GM21360 (cell line): ENCODE results near the gene TMEM181.
"Not testable (repeated sequence)": the region's sequence is repeated elsewhere in the genome, so short reads cannot be mapped to it uniquely, and the experiment has no call there.

Experiments
- ATAC-seq: cut with Tn5 transposase; IDR thresholded peaks from one replicate; pipeline ENCODE4 v1.9.1; 2021; ENCODE audit warnings: mild to moderate bottlenecking, moderate library complexity; ENCODE audit not compliant: unreplicated experiment

Gene TMEM181

GRCh38 chr6:158633127-158633526 lies 73.2 kb downstream of the TMEM181 start:
- ATAC-seq: no peak

DNA sequence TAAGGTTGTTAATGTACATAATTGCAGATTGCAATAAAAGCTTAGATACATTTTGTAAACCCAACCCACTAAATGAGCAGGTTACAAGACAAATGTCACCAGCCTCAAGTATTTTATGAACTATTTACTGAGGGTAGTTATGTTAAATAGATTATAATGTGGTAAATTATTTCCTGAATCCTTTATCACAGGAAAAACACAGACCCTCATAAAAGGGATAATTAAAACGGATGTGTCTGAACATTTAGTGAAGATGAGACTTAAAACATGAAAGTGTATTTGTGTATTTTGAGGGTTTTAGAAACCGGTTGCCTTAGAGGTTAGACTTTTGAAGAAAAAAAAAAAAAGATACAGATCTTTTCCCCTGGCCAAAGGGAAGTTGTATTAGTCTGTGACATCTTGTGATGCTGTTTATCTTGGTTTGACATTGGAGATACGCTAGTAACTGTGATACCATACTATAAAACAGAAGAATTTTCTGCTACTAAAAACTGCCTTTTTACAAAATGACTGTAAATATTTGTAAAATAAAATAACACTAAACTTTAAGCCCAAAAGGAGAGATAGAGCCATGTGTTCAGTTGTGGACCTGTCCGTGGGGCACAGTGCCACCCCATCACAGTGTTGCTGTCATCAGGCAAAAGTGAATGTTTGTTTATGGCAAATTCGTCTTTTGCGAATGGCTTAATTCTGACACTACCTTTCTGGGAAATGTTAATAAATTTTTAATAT lies 75.0 kb downstream of the TMEM181 start:
- ATAC-seq: no peak

DNA sequence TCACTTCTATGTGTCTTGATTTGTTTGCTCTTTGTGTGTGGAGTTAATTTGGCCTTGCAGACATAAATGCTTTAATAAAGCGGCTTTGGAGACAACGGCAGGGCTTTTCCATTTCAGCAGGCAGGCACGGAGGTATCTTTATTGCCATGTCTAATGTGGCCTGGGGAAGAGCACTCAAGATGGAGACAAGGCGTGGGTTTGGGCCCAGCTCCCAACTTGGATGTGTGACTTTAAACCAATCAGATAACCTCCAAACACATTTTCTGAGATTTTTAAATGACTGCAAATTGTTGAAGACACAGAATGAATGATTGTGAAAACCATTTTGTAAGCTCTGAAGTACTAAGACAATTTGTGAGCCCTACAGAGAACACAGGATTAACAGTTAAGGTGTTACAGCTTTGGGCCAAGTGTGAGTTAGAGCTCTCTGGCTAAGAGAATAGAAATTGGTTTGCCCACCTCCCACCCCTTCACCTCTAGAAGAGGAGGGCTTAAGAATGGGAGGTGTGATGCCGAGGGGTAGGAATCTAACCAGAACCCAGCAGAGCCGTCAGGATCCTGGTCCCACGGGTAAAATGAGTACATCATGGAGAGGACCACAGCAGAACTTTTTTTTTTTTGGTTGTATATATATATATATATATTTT lies 75.7 kb downstream of the TMEM181 start:
- ATAC-seq: no peak

- no peak for ATAC-seq
Measured at GRCh38 chr6:158636778-158637177, 76.9 kb downstream of the TMEM181 start.

DNA sequence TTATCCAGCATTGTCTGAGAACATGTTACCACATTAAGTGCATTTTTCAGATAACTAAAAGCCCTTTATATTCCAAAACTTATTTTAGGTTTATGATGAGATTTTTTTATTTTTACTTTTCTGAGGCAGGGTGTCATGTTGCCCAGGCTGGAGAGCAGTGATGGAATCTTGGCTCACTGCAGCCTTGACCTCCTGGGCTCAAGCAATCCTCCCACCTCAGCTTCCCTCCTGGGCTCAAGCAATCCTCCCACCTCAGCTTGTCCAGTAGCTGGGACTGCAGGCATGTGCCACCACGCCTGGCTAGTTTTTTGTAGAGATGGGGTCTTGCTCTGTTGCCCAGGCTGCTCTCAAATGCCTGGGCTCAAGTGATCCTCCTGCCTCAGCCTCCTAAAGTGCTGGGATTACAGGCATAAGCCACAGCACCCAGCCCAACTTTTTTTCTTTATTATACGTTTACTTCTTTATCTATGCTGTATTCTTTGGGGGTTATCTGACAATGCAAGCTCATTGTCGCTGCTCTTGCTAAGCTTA lies 78.5 kb downstream of the TMEM181 start:
- ATAC-seq: no peak

- no peak for ATAC-seq
Measured at GRCh38 chr6:158639056-158639455, 79.2 kb downstream of the TMEM181 start.

DNA sequence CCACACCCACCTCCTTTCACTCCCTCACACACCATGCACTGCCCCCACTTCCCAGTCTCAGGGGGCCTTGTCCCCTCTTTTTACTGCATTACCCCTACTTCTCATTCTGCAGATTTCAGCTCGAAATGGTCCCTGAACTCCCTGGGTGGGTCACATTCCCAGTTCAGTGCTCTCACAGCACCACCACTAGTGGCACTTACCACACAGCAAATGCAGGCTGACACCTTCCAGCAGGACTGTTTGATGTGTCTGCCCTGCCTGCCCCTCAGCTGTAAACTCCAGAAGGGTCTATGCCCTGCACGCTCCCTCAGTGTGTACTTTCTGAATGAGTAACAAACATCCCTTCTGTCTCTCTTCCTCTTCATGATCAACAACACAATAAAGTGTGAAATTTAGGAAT lies 80.6 kb downstream of the TMEM181 start:
- no peak for ATAC-seq

- ATAC-seq: no peak
Measured at GRCh38 chr6:158642097-158642601, 82.3 kb downstream of the TMEM181 start.

DNA sequence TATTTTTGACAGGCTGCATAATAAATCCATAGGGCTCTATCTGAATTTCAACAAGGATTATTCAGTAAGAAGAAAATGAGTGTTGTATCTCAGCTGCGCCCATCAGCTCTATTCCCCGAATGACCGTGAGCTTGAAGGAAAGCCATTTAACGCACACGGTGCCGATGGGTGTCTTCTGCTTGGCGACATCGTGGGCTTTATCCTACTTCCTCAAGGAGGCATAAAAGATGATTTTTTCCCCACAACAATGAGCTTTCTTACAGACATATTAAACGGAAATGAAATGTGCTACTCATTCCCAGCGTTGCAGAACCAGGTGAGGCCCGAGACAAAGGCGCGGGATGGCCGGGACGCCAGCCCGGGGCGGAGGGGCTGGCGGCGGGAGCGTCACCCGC lies 83.9 kb downstream of the TMEM181 start:
- ATAC-seq: no peak

- peak; percentile 48 for ATAC-seq
Measured at GRCh38 chr6:158644231-158645063, 84.6 kb downstream of the TMEM181 start, which contains the start of gene DYNLT1. TSS of gene DYNLT1 (minus strand) at chr6:158644743. CDS start at chr6:158644708, 35 bp downstream.

GRCh38 chr6:158645064-158646022 lies 85.5 kb downstream of the TMEM181 start:
- no peak for ATAC-seq

DNA sequence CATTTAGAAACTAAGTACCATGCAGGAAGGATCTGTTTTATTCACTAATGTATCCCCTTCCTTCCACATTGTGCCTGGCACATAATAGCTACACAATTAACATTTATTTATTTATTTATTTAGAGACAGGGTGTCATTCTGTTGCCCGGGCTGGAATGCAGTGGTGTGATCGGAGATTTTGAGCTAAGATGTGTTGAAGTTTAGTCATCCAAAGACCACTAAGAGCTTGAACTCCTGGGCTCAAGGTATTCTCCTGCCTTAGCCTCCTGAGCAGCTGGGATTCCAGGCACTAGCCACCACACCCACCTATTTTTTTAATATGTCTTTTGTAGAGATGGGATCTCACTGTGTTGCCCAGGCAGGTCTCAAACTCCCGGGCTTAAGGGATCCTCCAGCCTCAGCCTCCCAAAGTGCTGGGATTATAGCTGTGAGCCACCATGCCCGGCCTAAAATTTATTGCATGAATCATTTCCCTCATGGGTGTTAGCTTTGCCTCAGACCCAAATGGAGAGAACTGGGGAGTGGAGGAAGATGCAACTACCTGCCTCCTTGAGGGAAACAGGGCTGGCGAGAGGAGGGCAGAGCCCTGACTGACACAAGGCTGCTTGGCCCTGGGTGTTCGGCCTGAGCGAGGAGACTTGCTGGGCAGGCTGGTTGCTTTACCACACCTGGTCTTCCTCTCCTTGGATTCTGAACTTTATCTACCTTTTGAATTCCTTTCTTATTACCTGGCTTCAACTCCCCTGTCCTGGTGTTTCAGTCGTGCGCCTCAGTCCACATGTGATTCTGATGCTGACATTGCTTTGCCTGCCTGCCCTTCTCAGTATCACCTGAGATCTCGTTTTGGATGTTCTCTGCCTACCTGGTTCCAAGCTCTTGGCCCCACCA lies 86.4 kb downstream of the TMEM181 start:
- ATAC-seq: no peak

DNA sequence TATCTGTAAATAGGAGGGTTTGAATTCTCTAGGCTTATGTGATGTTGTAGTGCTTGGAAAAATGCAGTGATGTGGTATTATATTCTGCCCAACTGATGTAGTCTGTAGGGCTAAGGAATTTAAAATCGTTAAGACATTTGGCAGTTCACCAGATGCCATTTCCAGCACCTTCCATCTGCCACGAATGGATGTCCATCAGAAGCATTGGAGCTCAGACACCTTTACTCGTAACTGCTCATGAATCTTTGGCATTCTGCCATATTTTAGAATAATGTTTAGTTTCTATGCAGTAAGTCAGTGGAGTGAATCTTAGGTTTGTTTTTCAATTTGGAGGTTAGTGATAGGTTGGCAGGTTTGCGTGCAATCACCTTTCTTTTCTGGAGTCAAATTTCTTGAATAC lies 87.6 kb downstream of the TMEM181 start:
- ATAC-seq: no peak

GRCh38 chr6:158648682-158649131 lies 88.8 kb downstream of the TMEM181 start:
- peak; percentile 34 for ATAC-seq

- peak; percentile 39 for ATAC-seq
Measured at GRCh38 chr6:158649289-158650143, 89.6 kb downstream of the TMEM181 start, which contains the start of gene SYTL3. TSS of gene SYTL3 (plus strand) at chr6:158650054. CDS start at chr6:158663269, 13,215 bp downstream.

DNA sequence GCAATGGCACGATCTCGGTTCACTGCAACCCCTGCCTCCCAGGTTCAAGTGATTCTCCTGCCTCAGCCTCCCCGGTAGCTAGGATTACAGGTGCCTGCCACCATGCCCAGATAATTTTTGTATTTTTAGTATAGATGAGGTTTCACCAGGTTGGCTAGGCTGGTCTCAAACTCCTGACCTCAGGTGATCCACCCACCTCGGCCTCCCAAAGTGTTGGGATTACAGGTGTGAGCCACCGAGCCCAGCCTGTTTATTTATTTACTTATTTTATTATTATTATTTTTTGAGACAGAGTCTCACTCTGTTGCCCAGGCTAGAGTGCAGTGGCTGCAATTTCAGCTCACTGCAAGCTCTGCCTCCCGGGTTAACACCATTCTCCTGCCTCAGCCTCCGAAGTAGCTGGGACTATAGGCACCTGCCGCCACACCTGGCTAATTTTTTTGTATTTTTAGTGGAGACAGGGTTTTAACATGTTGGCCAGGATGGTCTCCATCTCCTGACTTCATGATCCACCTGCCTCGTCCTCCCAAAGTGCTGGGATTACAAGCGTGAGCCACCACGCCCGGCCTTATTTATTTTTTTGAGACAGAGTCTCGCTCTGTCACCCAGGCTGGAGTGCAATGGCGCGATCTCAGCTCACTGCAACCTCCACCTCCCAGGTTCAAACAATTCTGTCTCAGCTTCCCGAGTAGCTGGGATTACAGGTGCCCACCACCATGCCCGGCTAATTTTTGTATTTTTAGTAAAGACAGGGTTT lies 92.3 kb downstream of the TMEM181 start:
- ATAC-seq: not testable (repeated sequence)
